NCI-H146 treated with DMSO at 0.1 percent for 48 hours (cell line): ENCODE results near the gene POU3F2.

Experiments used
- DNase-seq: peaks from one replicate; lab custom pipeline; 2025; ENCODE audit not compliant: unreplicated experiment; lab: John Stamatoyannopoulos, UW

Gene POU3F2

GRCh38 chr6:98834060-98835031 lies at the start of gene POU3F2:
Gene POU3F2 (plus strand): TSS chr6:98834574. CDS start chr6:98834874, 300 bp downstream.
- peak; percentile 96 for DNase-seq

DNA sequence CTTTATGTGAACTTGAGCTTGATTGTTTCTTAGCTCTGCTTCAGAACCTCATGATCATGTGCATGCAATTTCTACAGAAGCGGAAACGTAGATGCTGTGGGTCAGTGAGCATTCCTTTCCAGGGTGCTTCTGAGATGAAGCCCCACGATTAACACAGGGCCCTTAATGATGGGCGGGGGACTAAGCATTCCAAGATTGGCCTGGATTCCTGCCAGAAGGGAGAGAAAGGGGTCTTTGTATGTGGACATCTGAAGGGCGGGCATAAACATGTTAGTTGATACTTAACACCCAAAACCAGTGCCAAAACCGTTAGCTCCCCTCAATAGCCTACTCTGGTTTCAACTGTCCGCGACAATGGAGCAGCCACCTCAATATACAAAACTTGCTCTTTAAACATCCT lies 46.9 kb upstream of the POU3F2 start:
- DNase-seq: no peak

DNA sequence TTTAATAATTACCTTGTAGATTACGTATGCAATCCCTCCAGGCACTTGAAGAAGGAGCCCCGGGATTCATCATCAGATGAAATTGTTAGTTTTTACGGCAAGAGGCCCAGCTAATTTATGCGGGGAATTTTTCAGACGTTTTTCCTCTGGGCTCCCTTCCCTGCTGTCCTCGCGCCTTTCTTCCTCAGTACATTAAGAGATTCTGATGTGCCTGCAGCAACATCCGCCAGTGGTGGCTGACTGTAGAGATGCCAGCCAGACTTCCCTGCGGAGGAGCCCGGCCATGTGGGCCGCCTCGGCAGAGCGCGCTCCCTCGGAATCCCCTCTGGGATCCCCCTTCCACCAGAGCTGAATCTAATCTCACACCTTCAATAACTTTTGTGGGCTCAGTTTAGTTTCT lies 46.4 kb upstream of the POU3F2 start:
- no peak for DNase-seq

GRCh38 chr6:98794307-98794842 lies 40.0 kb upstream of the POU3F2 start:
- no peak for DNase-seq

GRCh38 chr6:98797217-98797994 lies 37.0 kb upstream of the POU3F2 start:
- no peak for DNase-seq

DNA sequence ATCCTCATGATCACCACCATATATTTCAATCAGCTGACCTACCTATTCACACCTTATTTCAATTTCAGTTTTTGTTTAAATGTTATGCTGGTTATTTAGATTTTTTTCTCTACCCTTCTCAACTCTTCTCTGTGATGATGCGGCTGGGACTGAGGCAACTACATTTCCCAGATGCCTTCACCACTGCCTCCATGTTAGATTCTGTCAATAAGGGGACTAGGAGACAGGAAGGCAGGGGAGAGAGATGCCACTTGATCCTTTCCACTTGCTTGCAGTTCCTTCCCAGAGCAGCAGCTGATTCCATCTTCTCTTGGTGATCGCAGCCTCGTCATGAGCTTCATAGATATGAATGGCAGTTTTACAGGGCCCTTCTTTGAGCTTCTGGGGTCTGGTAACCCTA lies 33.5 kb upstream of the POU3F2 start:
- DNase-seq: no peak

GRCh38 chr6:98808541-98809210 lies 25.7 kb upstream of the POU3F2 start:
- DNase-seq: no peak

GRCh38 chr6:98812220-98812619 lies 22.2 kb upstream of the POU3F2 start:
- no peak for DNase-seq

DNA sequence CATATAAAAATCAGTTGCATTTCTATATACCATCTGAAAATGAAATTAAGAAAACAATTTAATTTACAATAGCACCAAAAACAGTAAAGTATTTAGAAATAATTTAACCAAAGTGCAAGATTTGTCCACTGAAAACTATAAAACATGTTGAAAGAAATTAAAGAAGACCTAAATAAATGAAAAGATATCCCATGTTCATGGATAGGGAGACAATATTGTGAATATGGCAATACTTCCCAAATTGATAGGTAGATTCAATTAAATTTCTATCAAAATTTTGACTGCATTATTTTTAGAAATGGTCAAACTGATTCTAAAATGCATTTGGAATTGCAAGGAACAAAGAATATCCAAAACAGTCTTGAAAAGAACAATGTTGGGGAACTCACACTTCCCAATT lies 17.6 kb upstream of the POU3F2 start:
- DNase-seq: no peak

DNA sequence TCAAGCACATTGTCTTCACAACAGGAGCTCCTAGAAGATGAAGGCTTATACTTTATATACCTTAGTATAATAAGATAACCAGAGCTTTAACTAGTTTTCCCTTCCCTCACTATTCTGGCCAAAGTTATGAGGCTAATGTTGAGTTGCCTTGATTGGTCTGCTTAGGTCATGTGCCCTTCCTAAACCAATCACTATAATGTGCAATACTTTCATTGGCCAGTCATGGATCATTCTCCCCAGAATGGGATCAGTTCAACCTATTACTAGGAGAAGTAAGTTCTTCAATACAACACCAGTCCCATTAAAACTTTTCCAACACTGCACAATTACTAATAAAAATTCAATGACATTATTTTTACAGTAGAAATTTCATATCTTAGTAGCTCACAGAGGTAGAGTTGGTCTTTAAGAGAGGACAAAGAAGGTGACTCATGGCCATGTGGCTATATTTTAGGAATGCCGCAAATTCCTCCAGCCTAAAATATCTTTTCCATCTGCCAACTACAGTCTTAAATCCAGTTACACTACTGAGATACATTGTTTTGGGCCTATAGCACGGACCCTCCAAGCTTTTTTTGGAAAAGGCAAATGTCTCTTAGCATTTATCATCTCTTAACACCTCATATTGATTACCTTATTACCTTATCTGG lies 12.5 kb upstream of the POU3F2 start:
- DNase-seq: no peak

DNA sequence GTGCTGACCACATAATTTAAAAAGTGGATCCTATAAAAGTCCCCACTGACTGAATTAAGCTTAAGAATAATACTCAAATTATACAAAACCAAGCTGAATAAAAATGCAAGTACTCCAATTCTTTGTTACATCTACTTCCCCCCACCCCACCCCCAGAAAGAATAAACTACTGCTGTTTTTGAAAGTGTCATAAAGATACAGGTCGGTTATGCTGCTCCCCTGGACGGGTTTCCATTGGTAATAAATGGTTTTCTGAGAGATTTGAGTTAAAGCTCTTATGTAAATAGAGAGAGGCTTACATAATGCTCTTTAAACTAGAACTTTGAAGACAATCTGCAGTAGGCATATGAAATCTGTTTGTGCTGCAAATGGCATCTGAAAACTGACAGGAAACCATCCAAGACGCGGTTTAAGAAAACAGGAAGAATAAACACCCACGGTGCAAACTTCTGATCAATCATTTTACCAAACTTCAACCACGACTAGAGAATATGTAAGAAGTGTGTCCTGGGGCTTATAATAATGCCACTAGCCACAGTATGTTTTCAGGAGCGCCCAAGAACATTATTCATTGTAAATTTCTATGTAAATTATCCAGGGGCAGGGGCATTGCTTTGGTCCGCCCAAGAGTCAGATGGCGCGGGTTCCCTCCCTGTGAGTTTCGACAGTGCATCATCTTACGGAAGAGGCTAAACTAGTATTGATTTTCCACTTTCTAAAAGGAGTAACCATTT lies 10.8 kb upstream of the POU3F2 start:
- no peak for DNase-seq

GRCh38 chr6:98824162-98824901 lies 10.0 kb upstream of the POU3F2 start:
- no peak for DNase-seq

- no peak for DNase-seq
Observed at GRCh38 chr6:98824902-98825599, 9.3 kb upstream of the POU3F2 start.

- no peak for DNase-seq
Observed at GRCh38 chr6:98825600-98826230, 8.7 kb upstream of the POU3F2 start.

DNA sequence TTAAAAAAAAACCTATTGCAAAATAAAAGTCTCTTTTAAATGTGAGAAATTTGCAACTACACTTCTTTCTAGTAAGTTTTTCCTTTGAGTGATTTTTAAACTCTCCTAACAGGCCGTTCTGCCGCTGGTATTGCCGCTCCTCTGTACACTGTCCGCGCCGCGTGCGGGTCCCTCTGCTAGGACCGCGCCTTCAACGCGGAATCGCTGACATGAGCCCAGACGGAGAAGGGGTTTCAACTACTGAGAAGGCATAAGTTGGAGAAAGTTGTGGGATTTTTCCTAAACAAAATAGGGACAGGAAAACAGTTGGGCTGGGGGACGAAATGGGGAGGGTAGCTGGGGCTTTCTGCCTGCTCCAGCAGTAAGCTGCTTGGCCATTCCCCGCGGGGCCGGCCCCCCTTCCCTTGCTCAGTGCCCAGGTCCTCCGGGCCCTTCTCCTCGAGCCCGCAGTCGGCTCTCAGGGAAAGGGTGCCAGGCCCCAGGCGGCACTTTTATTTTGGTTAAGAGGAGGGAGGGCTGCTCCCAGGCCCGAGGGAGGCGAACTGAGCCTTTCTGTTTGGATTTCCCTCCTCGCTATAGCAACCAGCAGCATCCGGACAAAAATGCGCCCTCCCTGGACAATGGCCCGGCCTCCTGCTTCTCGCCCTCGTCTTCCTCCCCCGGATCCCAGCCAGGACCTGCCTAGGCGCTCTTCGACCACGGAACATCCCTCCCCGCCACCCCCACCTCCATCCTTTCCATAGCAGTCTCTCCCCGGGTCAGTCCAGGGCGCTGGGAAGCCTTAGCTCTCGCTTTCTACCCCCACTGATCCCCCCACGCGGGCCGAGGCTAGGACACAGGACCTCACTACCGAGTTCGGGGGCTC lies 6.8 kb upstream of the POU3F2 start:
- DNase-seq: peak; percentile 43

DNA sequence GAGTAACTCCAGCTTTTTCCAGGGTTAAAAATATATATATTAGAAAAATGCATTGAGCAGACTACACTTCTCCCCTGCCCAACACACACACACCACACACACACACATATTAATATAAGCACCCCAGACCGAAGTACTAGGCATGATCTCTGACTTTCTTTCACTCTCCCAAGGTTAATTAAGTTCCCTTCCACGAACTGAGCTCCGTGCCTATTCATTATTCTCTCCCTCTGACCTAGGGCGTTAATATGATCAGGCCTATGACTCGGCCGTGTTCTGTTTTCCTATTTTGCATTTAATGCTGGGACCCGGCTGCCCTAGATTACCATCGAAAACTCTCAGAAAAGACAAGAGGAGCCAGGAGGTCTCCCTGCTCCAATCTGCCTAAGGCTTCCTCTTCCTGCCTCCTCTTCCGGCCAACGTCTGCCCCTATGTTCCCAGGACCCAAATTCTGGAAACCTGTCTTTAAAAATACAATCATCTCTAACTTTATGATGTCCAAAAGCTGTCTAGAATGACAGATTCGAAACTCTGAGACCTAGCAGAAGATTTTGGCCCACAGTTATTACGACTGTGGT lies 6.1 kb upstream of the POU3F2 start:
- DNase-seq: peak; percentile 63

DNA sequence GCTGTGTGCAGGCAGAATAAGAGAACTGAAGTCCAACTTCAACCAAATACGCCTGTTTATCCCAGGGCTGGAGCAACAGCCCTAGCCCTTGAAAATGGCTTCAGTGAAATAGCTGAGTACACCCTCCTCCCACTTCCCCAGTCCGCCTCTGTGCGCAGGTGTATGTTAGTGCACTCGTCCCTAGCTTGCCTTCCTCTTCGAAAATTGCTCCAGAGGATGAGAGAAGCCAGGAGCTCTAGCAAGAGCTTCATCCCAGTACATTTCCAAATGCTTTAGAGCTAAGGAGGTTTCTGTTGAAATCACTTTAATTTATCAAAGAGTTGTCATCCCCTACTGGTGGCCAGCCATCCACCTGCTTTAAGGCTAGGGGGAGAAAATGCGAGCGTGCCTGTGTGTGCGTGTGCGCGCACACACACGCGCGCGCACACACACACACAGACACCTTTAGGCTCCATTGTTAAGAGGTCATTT lies 5.4 kb upstream of the POU3F2 start:
- DNase-seq: peak; percentile 74
